Spleen (tissue), 7 donors: ENCODE measurements around the gene PDAP1.

Experiments used
- CTCF ChIP-seq, 11 experiments: fragments of 200-600 bp in 7 of 11; fragments of 450-650 bp in 4 of 11; sonication (generic) in 4 of 11; IDR thresholded peaks in 8 of 11; conservative IDR thresholded peaks in 3 of 11; 1 replicate in 7 of 11; 2 replicates in 4 of 11; pipeline versions ENCODE4 v1.4.0 to v1.8.0; 2016 to 2021; ENCODE audit warnings: antibody characterized with exemption in 11 of 11, inconsistent platforms in 4 of 11, mild to moderate bottlenecking in 1 of 11
- POLR2A ChIP-seq, 3 donors: fragments of 450-650 bp; IDR thresholded peaks; one replicate each; pipeline ENCODE4 v1.5.1; 2017; ENCODE audit warnings: antibody characterized with exemption in 3 of 3, mild to moderate bottlenecking in 1 of 3
- POLR2AphosphoS5 ChIP-seq, 3 donors: sonication (generic); formaldehyde crosslinking; IDR thresholded peaks; one replicate each; pipeline ENCODE4 v1.5.1; 2017; ENCODE audit warnings: antibody characterized with exemption in 3 of 3
- donor health status: DM: no; HTN: no; CAD: no; lungs with moderate emphysema.
- donor health status: DM: no; HTN: no; CAD: no.
- donor health status: DM: no; HTN: no; CAD: no.

- TF ChIP-seq CTCF (IDR thresholded peaks at IDR 0.05 in 8 of 11, conservative IDR thresholded peaks at IDR 0.05 in 3 of 11) = no peak
- TF ChIP-seq POLR2A (IDR thresholded peaks at IDR 0.05) = no peak
- TF ChIP-seq POLR2AphosphoS5 (IDR thresholded peaks at IDR 0.05) = peak in 2 of 3 donors; percentile 4 to 80
Measured at GRCh38 chr7:99399597-99399996, 8.8 kb downstream of the PDAP1 start.
